Ovary (tissue), 9 donors: Measurements from ENCODE around the gene ZIM2. TPM values are rescaled to one million over a fixed set of nuclear protein-coding genes. Genes with fewer than 3 reads are reported as not detected.

ENCODE experiments used
- DNase-seq, 5 donors: peaks; one replicate each; pipeline ENCODE4 v3.0.0-alpha.2; 2019 to 2020
- H3K27ac ChIP-seq, 2 donors: fragments of 200-600 bp; one replicate each; pipeline versions ENCODE4 v1.5.1 to v1.8.0; 2019 to 2022
- H3K27me3 ChIP-seq: fragments of 200-600 bp; one replicate; pipeline ENCODE4 v1.8.0; 2022
- H3K36me3 ChIP-seq: fragments of 200-600 bp; sonication (generic); one replicate; pipeline ENCODE4 v1.5.1; 2019
- H3K4me1 ChIP-seq: one replicate; pipeline ENCODE4 v1.8.1; 2013; ENCODE audit warnings: mild to moderate bottlenecking, moderate library complexity; ENCODE audit not compliant: insufficient read depth
- H3K4me3 ChIP-seq: fragments of 200-600 bp; sonication (generic); one replicate; pipeline ENCODE4 v1.5.1; 2017
- H3K9me3 ChIP-seq, 2 donors: fragments of 200-600 bp in 1 of 2; sonication (generic) in 1 of 2; one replicate each; pipeline versions ENCODE4 v1.5.1 to v1.8.1; 2013 to 2019; ENCODE audit warnings: mild to moderate bottlenecking in 1 of 2, moderate library complexity in 1 of 2
- EP300 ChIP-seq: sonication (generic); formaldehyde crosslinking; IDR thresholded peaks from one replicate; pipeline ENCODE4 v1.6.1; 2017; ENCODE audit warnings: antibody characterized with exemption
- POLR2A ChIP-seq: fragments of 450-650 bp; IDR thresholded peaks from one replicate; pipeline ENCODE4 v1.6.1; 2017; ENCODE audit warnings: antibody characterized with exemption, mild to moderate bottlenecking, moderate library complexity
- WGBS, 3 donors: extraction: QIAGEN DNeasy Blood & Tissue Kit in 1 of 3; methylation state at CpG; one replicate each; pipeline versions ENCODE4 v1.1.5 to v1.1.7; 2013 to 2017; 5-methylcytosine and 5-hydroxymethylcytosine counted together
- intact Hi-C, 4 donors: fragments of 100-400 bp; cut with DNase I; formaldehyde crosslinking; loops; one replicate each; pipeline versions ENCODE4 v1.11.0 to v1.15.1; 2022 to 2023
- polyA plus RNA-seq, 2 donors: library from polyadenylated mRNA; stranded (reverse); fragments of 200-250 nt in 1 of 2; fragments of 350-450 nt in 1 of 2; fragmentation: Illumina TruSeq in 1 of 2; extraction: RNeasy Lipid Tissue Mini Kit (QIAGEN cat#74804) in 1 of 2; gene quantifications; one replicate each; pipeline ENCODE4 v1.2.3, GENCODE V29; 2013 to 2014
- total RNA-seq, 7 donors: library from RNA; depleted of rRNA in 2 of 7; stranded (reverse); fragments of >200 nt in 2 of 7; fragmentation: NEBNext Ultra II Directional in 3 of 7; extraction: Animal tissue kit (Norgen Biotek cat#: 25700) in 3 of 7; gene quantifications; one replicate each; pipeline versions ENCODE4 v1.1.0 to v1.2.4, GENCODE V29; 2016 to 2023
- TF ChIP-seq, protein P1 (sequence below), 3 donors: fragments of 450-650 bp in 2 of 3; fragments of 200-600 bp in 1 of 3; IDR thresholded peaks; one replicate each; pipeline versions ENCODE4 v1.5.1 to v1.8.0; 2016 to 2022; ENCODE audit warnings: antibody characterized with exemption in 3 of 3, mild to moderate bottlenecking in 1 of 3
- donor health status: DM: no; HTN: no; CAD: no; lungs with moderate emphysema.
- donor health status: DM: no; HTN: no; CAD: no.
- donor health status: Bipolar disorder and iron deficiency.
- donor health status: DM: yes; HTN: yes; CAD: no.
- donor health status: DM: no; HTN: no; CAD: no.
- donor health status: DM: yes; HTN: yes; CAD: no.

The ZIM2 gene
- total and polyA plus RNA-seq, 9 donors: 2.2 to 34.2 (median 19.3) TPM

DNA sequence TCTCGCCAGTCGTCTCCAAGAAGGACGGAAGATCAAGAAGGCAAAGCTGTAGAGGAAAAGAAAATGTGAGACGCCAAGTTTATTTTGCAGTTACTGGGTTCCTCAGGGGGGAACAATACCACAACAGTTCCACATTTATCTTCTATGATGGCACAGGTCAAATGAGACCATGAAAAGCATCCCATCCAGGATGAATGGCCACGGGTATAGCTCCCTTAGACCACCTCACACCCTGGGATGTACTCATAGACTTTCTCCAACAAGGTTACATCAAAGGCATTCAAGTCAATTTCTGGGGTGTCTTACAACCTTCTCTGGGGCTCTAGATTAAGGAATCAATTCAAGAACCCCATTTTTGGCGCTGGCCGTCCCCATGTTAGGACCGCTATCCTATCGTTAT is 4.5 kb downstream of the ZIM2 start:
- no peak for DNase-seq
- H3K36me3 ChIP-seq: no peaks in the 10 kb centered on the region
- H3K27ac ChIP-seq: no peak overlapping the region
- peaks cover 7% of the 10 kb centered on the region for H3K4me1 ChIP-seq
- no peak overlapping the region for H3K4me3 ChIP-seq
- H3K9me3 ChIP-seq: no peaks in the 10 kb centered on the region
- H3K27me3 ChIP-seq: no peaks in the 10 kb centered on the region
- WGBS, 3 donors: 60 to 77% (median 71%) methylated on average over 9 of the region's 9 CpGs
- TF ChIP-seq EP300 (no peak), POLR2A (no peak)
- TF ChIP-seq, protein P1, sequence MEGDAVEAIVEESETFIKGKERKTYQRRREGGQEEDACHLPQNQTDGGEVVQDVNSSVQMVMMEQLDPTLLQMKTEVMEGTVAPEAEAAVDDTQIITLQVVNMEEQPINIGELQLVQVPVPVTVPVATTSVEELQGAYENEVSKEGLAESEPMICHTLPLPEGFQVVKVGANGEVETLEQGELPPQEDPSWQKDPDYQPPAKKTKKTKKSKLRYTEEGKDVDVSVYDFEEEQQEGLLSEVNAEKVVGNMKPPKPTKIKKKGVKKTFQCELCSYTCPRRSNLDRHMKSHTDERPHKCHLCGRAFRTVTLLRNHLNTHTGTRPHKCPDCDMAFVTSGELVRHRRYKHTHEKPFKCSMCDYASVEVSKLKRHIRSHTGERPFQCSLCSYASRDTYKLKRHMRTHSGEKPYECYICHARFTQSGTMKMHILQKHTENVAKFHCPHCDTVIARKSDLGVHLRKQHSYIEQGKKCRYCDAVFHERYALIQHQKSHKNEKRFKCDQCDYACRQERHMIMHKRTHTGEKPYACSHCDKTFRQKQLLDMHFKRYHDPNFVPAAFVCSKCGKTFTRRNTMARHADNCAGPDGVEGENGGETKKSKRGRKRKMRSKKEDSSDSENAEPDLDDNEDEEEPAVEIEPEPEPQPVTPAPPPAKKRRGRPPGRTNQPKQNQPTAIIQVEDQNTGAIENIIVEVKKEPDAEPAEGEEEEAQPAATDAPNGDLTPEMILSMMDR (IDR thresholded peaks at IDR 0.05): no peak
- intact Hi-C loops: loop anchor here in 2 of 4 donors (10.0 kb wide), 2 partner anchors 229 to 239 kb away; no protein-coding TSS in a partner anchor

DNA sequence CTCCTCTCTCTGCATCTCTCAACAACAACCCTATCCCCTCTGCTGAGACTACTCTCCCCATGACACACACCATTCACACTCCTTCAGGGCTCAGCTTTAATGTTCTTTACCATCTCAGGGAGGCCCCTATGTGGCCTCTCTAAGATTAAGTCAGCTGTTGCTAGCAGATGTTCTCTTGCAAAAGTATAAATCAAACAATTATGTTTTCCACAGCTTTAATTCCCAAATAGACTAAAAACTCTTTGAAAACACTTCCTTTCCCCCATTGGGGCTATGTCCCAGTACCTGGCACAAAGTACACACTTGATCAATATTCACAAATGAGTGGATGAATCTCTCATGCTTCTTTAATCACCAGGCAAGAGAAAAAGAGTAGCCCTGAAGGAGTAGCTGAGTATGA is 5.1 kb downstream of the ZIM2 start:
- intact Hi-C loops: loop anchor here in 2 of 4 donors (10.0 kb wide), 2 partner anchors 229 to 239 kb away; no protein-coding TSS in a partner anchor
- peaks cover 7% of the 10 kb centered on the region for H3K4me1 ChIP-seq
- no peak for DNase-seq
- no peaks in the 10 kb centered on the region for H3K9me3 ChIP-seq
- H3K27ac ChIP-seq: no peak overlapping the region
- TF ChIP-seq EP300 (no peak), POLR2A (no peak)
- TF ChIP-seq, protein P1 (IDR thresholded peaks at IDR 0.05): no peak
- H3K36me3 ChIP-seq: no peaks in the 10 kb centered on the region
- H3K4me3 ChIP-seq: no peak overlapping the region
- no peaks in the 10 kb centered on the region for H3K27me3 ChIP-seq

DNA sequence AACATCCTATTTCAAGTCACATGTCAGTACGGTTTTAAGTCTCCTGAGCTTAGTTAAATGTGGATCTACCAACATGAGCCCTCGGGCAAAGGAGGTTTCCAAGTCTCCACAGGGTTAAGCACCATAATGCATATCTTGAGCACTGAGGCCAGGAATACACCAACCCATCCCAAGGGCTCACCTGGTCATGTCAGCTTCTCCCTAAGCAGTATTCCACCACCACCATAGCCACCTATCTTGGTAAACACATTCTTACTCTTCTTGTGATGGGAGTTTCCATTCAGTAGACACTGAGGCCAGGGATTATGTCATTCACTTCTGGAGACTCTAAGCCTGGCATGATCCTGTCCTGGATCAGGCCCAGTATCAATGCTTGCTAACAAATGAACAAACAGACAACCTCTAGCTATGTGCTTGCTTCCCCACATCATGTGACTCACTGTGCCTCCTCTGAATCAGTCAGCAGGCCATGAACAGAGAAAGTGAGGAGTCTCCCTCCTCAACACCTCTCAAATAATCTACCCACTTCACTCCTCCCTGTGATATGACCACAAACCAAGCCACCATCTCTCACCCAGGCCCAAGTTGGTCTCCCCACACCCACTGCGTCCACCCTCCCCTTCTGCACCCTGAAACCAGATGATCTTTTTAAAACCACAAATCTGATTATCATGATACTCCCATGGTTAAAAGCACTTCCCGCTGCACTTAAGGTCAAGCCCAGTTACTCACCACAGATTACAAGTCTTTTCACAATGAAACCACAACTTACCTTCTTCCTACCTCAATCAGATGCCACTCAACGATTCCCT is 5.8 kb downstream of the ZIM2 start:
- no peaks in the 10 kb centered on the region for H3K9me3 ChIP-seq
- no peaks in the 10 kb centered on the region for H3K36me3 ChIP-seq
- no peak overlapping the region for H3K27ac ChIP-seq
- TF ChIP-seq EP300 (no peak), POLR2A (no peak)
- TF ChIP-seq, protein P1 (IDR thresholded peaks at IDR 0.05): no peak
- no peaks in the 10 kb centered on the region for H3K27me3 ChIP-seq
- H3K4me1 ChIP-seq: peaks cover 7% of the 10 kb centered on the region
- intact Hi-C loops: loop anchor here in 2 of 4 donors (10.0 kb wide), 2 partner anchors 230 to 240 kb away; no protein-coding TSS in a partner anchor
- DNase-seq: no peak
- WGBS, 3 donors: 62 to 64% (median 62%) methylated on average over 5 of the region's 5 CpGs
- no peak overlapping the region for H3K4me3 ChIP-seq

DNA sequence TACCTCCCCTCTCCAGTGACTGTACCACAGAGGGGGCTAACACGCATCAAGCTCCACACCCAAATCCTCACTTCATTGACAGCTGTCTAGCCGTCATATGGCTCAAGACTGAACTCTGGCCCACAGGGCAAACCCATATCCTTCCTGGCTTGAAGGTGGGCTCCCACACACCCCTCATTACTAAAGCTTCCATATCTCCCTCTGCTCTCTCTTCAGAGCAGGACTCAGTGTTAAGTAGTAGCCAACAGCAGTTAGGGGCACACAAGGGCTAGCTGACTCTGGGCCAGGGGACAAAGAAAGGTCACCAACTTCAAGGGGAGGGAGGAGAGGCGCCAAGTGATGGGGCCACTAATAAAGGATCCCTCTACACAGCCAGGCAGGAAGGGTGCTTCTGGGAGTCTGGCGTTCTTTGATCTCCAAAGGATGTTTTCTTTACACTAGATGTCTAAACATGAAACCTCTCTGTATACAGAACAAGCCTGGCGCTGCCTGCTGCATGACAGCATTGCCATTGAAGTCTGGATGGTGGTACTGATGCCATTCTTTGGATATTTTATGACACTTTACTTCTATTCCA is 8.1 kb downstream of the ZIM2 start:
- H3K4me3 ChIP-seq: no peak overlapping the region
- TF ChIP-seq POLR2A: no peak
- TF ChIP-seq EP300: no peak
- TF ChIP-seq, protein P1 (IDR thresholded peaks at IDR 0.05): no peak
- DNase-seq: no peak
- no peaks in the 10 kb centered on the region for H3K9me3 ChIP-seq
- intact Hi-C loops: loop anchor here in 2 of 4 donors (10.0 kb wide), 2 partner anchors 232 to 242 kb away; no protein-coding TSS in a partner anchor
- no peaks in the 10 kb centered on the region for H3K27me3 ChIP-seq
- 59 to 65% (median 61%) methylated on average over 5 of the region's 5 CpGs for WGBS, 3 donors
- H3K27ac ChIP-seq: peak overlapping the region in 1 of 2 donors; percentile 10
- H3K36me3 ChIP-seq: no peaks in the 10 kb centered on the region
- peaks cover 9% of the 10 kb centered on the region for H3K4me1 ChIP-seq
